Neural progenitor cell (in vitro differentiated cells): Measurements from ENCODE around the gene SEC14L6.

Experiments used
- EZH2phosphoT487 ChIP-seq: fragments of 200-600 bp; sonication (generic); IDR thresholded peaks from 2 replicates; pipeline ENCODE4 v1.6.1; 2017; ENCODE audit warnings: antibody characterized with exemption
- TF ChIP-seq, protein P1 (sequence below): fragments of 200-600 bp; sonication (generic); IDR thresholded peaks from 2 replicates; pipeline ENCODE4 v1.5.1; 2017; ENCODE audit warnings: antibody characterized with exemption, mild to moderate bottlenecking

DNA sequence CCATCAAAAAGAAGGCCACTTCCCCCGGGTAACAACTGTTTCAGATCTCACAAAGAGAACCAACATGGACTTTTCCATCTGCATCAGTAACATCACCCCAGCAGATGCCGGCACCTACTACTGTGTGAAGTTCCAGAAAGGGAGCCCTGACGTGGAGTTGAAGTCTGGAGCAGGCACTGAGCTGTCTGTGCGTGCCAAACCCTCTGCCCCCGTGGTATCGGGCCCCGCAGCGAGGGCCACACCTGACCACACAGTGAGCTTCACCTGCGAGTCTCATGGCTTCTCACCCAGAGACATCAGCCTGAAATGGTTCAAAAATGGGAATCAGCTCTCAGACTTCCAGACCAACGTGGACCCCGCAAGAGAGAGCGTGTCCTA lies 3.7 kb downstream of the SEC14L6 start:
- TF ChIP-seq, protein P1, sequence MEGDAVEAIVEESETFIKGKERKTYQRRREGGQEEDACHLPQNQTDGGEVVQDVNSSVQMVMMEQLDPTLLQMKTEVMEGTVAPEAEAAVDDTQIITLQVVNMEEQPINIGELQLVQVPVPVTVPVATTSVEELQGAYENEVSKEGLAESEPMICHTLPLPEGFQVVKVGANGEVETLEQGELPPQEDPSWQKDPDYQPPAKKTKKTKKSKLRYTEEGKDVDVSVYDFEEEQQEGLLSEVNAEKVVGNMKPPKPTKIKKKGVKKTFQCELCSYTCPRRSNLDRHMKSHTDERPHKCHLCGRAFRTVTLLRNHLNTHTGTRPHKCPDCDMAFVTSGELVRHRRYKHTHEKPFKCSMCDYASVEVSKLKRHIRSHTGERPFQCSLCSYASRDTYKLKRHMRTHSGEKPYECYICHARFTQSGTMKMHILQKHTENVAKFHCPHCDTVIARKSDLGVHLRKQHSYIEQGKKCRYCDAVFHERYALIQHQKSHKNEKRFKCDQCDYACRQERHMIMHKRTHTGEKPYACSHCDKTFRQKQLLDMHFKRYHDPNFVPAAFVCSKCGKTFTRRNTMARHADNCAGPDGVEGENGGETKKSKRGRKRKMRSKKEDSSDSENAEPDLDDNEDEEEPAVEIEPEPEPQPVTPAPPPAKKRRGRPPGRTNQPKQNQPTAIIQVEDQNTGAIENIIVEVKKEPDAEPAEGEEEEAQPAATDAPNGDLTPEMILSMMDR: no peak
- no peak for TF ChIP-seq EZH2phosphoT487
